GM23248 (cell line): ENCODE results near the gene AQP7. TPM values are rescaled to one million over a fixed set of nuclear protein-coding genes. Genes with fewer than 3 reads are reported as not detected.
"Not testable (repeated sequence)": the region's sequence is repeated elsewhere in the genome, so short reads cannot be mapped to it uniquely, and the experiment has no call there.

Experiments
- DNase-seq: peaks from one replicate; pipeline ENCODE4 v3.0.0-alpha.2; 2015
- H2AFZ ChIP-seq: fragments of 200-600 bp; sonication (generic); 2 replicates; pipeline ENCODE4 v1.6.1; 2016; ENCODE audit warnings: antibody characterized with exemption
- H3F3A ChIP-seq: fragments of 200-600 bp; sonication (generic); 2 replicates; pipeline ENCODE4 v1.6.1; 2016; ENCODE audit warnings: mild to moderate bottlenecking, antibody characterized with exemption, mixed run types; ENCODE audit not compliant: insufficient read depth
- H3K27ac ChIP-seq: fragments of 200-600 bp; sonication (generic); 2 replicates; pipeline ENCODE4 v1.5.1; 2016; ENCODE audit warnings: mild to moderate bottlenecking
- H3K27me3 ChIP-seq: fragments of 200-600 bp; sonication (generic); replicated peaks from 2 replicates; pipeline ENCODE4 v1.6.1; 2016; ENCODE audit warnings: mild to moderate bottlenecking; ENCODE audit not compliant: insufficient read depth
- H3K36me3 ChIP-seq: fragments of 200-600 bp; sonication (generic); 2 replicates; pipeline ENCODE4 v1.6.1; 2016; ENCODE audit warnings: low read depth, mild to moderate bottlenecking
- H3K4me1 ChIP-seq: fragments of 200-600 bp; sonication (generic); 2 replicates; pipeline ENCODE4 v1.6.1; 2016; ENCODE audit warnings: mild to moderate bottlenecking; ENCODE audit not compliant: insufficient read depth
- H3K4me2 ChIP-seq: fragments of 200-600 bp; sonication (generic); one replicate; pipeline ENCODE4 v1.6.1; 2016; ENCODE audit warnings: mild to moderate bottlenecking; ENCODE audit not compliant: unreplicated experiment
- H3K4me3 ChIP-seq: fragments of 200-600 bp; sonication (generic); 2 replicates; pipeline ENCODE4 v1.5.1; 2016; ENCODE audit warnings: mild to moderate bottlenecking
- H3K79me2 ChIP-seq: fragments of 200-600 bp; sonication (generic); 2 replicates; pipeline ENCODE4 v1.6.1; 2016; ENCODE audit warnings: mild to moderate bottlenecking; ENCODE audit not compliant: insufficient read depth
- H3K9ac ChIP-seq: fragments of 200-600 bp; sonication (generic); 2 replicates; pipeline ENCODE4 v1.6.1; 2016; ENCODE audit warnings: mild to moderate bottlenecking
- H3K9me2 ChIP-seq: fragments of 200-600 bp; sonication (generic); 2 replicates; pipeline ENCODE4 v1.6.1; 2016; ENCODE audit warnings: mixed run types, mild to moderate bottlenecking, moderate library complexity; ENCODE audit not compliant: insufficient read depth
- H3K9me3 ChIP-seq: fragments of 200-600 bp; sonication (generic); one replicate; pipeline ENCODE4 v1.6.1; 2017; ENCODE audit warnings: low read depth
- H4K20me1 ChIP-seq: fragments of 200-600 bp; sonication (generic); 2 replicates; pipeline ENCODE4 v1.6.0; 2016; ENCODE audit not compliant: insufficient read depth
- EZH2phosphoT487 ChIP-seq: fragments of 200-600 bp; sonication (generic); IDR thresholded peaks from 2 replicates; pipeline ENCODE4 v1.6.1; 2018; ENCODE audit warnings: antibody characterized with exemption, moderate library complexity, mild to moderate bottlenecking, low read depth; ENCODE audit not compliant: insufficient read depth
- WGBS, 2 experiments: methylation state at CpG; one replicate each; pipeline ENCODE4 v1.1.6; 2015 to 2017; ENCODE audit warnings: low lambda C conversion rate in 2 of 2, low coverage in 1 of 2; ENCODE audit errors: missing lambda C conversion rate in 2 of 2; 5-methylcytosine and 5-hydroxymethylcytosine counted together
- in situ Hi-C: fragments of 300-500 bp; cut with MboI; formaldehyde crosslinking; loops from 2 replicates; pipeline ENCODE4 v1.15.0; 2020
- polyA plus RNA-seq: library from polyadenylated mRNA; unstranded; fragments of >200 nt; fragmentation: Nextera tagmentation; extraction: Ambion mirVana; gene quantifications from 2 replicates; pipeline ENCODE4 v1.2.1, GENCODE V29; 2016
- total RNA-seq: library from RNA; depleted of rRNA; stranded (reverse); fragments of >200 nt; shearing (Covaris generic); gene quantifications from 2 replicates; pipeline ENCODE4 v1.2.3, GENCODE V29; 2014

Gene AQP7
- total and polyA plus RNA-seq, 2 experiments from 2014 or later, result not detected

- H3K27ac ChIP-seq, H3K4me2 ChIP-seq, H3K4me1 ChIP-seq, H3K9ac ChIP-seq, H3K79me2 ChIP-seq, H3F3A ChIP-seq, H3K9me2 ChIP-seq, H2AFZ ChIP-seq, H3K9me3 ChIP-seq, H4K20me1 ChIP-seq, H3K36me3 ChIP-seq, in situ Hi-C loops, H3K4me3 ChIP-seq, H3K27me3 ChIP-seq, DNase-seq: not testable (repeated sequence)
- WGBS, 2 experiments, result 90 to 91% methylated on average over 22 to 23 of the region's 23 CpGs
Measured at GRCh38 chr9:33385979-33386640, 16.3 kb downstream of the AQP7 start.

- H3K27me3 ChIP-seq, H3K9me2 ChIP-seq, H3K4me2 ChIP-seq, H2AFZ ChIP-seq, H3F3A ChIP-seq, H3K9me3 ChIP-seq, in situ Hi-C loops, H3K79me2 ChIP-seq, H3K4me3 ChIP-seq, H3K27ac ChIP-seq, DNase-seq, H3K9ac ChIP-seq, H4K20me1 ChIP-seq, H3K4me1 ChIP-seq, H3K36me3 ChIP-seq: not testable (repeated sequence)
- WGBS, 2 experiments, result 82 to 86% methylated on average over 11 of the region's 11 CpGs
Measured at GRCh38 chr9:33385536-33385935, 16.8 kb downstream of the AQP7 start.

- H3K36me3 ChIP-seq, DNase-seq, H3F3A ChIP-seq, H3K4me2 ChIP-seq, H3K4me3 ChIP-seq, H2AFZ ChIP-seq, in situ Hi-C loops, H3K9me2 ChIP-seq, H3K79me2 ChIP-seq, H3K4me1 ChIP-seq, H3K27ac ChIP-seq, H3K27me3 ChIP-seq, H3K9ac ChIP-seq, H3K9me3 ChIP-seq, H4K20me1 ChIP-seq: not testable (repeated sequence)
- 79 to 80% methylated on average over 10 to 11 of the region's 11 CpGs for WGBS, 2 experiments
Measured at GRCh38 chr9:33383396-33383795, 19.0 kb downstream of the AQP7 start.

GRCh38 chr9:33382397-33382796 is 20.0 kb downstream of the AQP7 start:
- H4K20me1 ChIP-seq, DNase-seq, H3K9me2 ChIP-seq, in situ Hi-C loops, H3K27me3 ChIP-seq, H3K4me1 ChIP-seq, H3K9ac ChIP-seq, H3K79me2 ChIP-seq, H3K27ac ChIP-seq, H3K36me3 ChIP-seq, H3K9me3 ChIP-seq, H2AFZ ChIP-seq, H3K4me2 ChIP-seq, H3F3A ChIP-seq, H3K4me3 ChIP-seq: not testable (repeated sequence)
- WGBS, 2 experiments, result 75 to 82% methylated on average over 8 to 10 of the region's 10 CpGs

GRCh38 chr9:33381231-33381791 is 21.1 kb downstream of the AQP7 start:
- H3K4me2 ChIP-seq, result no peak overlapping the region
- H3K9ac ChIP-seq, result no peak overlapping the region
- H3K27me3 ChIP-seq, result no peaks in the 10 kb centered on the region
- no peaks in the 10 kb centered on the region for H4K20me1 ChIP-seq
- no peak overlapping the region for H2AFZ ChIP-seq
- no peak overlapping the region for H3K4me3 ChIP-seq
- H3F3A ChIP-seq, result no peaks in the 10 kb centered on the region
- no peak for DNase-seq
- no peak overlapping the region for H3K27ac ChIP-seq
- no peak for TF ChIP-seq EZH2phosphoT487
- no peaks in the 10 kb centered on the region for H3K79me2 ChIP-seq
- H3K36me3 ChIP-seq, result no peaks in the 10 kb centered on the region
- WGBS, 2 experiments, result 43 to 46% methylated on average over 7 to 11 of the region's 11 CpGs
- in situ Hi-C loops, result no loop called here
- H3K4me1 ChIP-seq, result no peaks in the 10 kb centered on the region
- no peaks in the 10 kb centered on the region for H3K9me3 ChIP-seq
- H3K9me2 ChIP-seq, result no peaks in the 10 kb centered on the region
